K562 (cell line): Measurements from ENCODE around the gene RNFT2. TPM values are rescaled to one million over a fixed set of nuclear protein-coding genes. Genes with fewer than 3 reads are reported as not detected.

Experiments
- ATAC-seq: fragments of 200-7000 bp; cut with Tn5 transposase; 3 replicates; pipeline ENCODE4 v1.9.1; 2020; ENCODE audit warnings: moderate library complexity
- BruUV-seq: library from RNA; stranded (reverse); fragments of 400-500 nt; replicated peaks from 2 replicates; lab custom pipeline; 2021; lab: Mats Ljungman, UMichigan
- CTCF ChIA-PET: fragments of 300-600 bp; formaldehyde crosslinking; extraction: SDS; loops from one replicate; lab custom pipeline; 2021; ENCODE audit warnings: low intra/inter-chr PET ratio; lab: Yijun Ruan, JAX
- POLR2A ChIA-PET: fragments of 300-600, 350-650 bp; sonication (Branson Sonifier 250); formaldehyde crosslinking; extraction: SDS; loops from one replicate; lab custom pipeline; 2021; ENCODE audit warnings: antibody characterized with exemption, inconsistent platforms; lab: Yijun Ruan, JAX
- DNase-seq, 4 experiments: peaks; one replicate each; pipeline versions ENCODE4 v3.0.0 to v3.0.0-alpha.2; 2011 to 2018; ENCODE audit warnings: low spot score in 3 of 4, mixed read lengths in 3 of 4; ENCODE audit errors: extremely low read depth in 1 of 4
- FAIRE-seq: peaks from 2 replicates; lab custom pipeline; 2011; peaks lifted over from hg19 to GRCh38; lab: Jason Lieb, UNC
- H2AFZ ChIP-seq: 2 replicates; pipeline ENCODE4 v1.6.0; 2011; ENCODE audit warnings: low read depth, low read length, control low read depth, inconsistent platforms
- H3K27ac ChIP-seq: fragments of 200-600 bp; 3 replicates; pipeline ENCODE4 v1.8.0; 2011; ENCODE audit warnings: low read depth, mild to moderate bottlenecking, control low read depth, inconsistent platforms, low read length, moderate library complexity, mixed read lengths; ENCODE audit errors: extremely low read depth
- H3K27me3 ChIP-seq, 2 experiments: fragments of 300-600 bp in 1 of 2; 2 replicates in 1 of 2; 3 replicates in 1 of 2; pipeline versions ENCODE4 v1.6.0 to v1.8.0; 2011; ENCODE audit warnings: inconsistent platforms in 2 of 2, low read length in 2 of 2, mild to moderate bottlenecking in 1 of 2, mixed read lengths in 1 of 2, moderate library complexity in 1 of 2; ENCODE audit not compliant: control insufficient read depth in 2 of 2, insufficient read depth in 2 of 2
- H3K36me3 ChIP-seq: fragments of 300-600 bp; 3 replicates; pipeline ENCODE4 v1.8.0; 2011; ENCODE audit warnings: mild to moderate bottlenecking, low read length, inconsistent platforms; ENCODE audit not compliant: control insufficient read depth, insufficient read depth
- H3K4me1 ChIP-seq, 2 experiments: fragments of 200-600 bp in 1 of 2; replicated peaks in 1 of 2; 2 replicates in 1 of 2; 3 replicates in 1 of 2; pipeline versions ENCODE4 v1.5.1 to v1.8.0; 2011; ENCODE audit warnings: inconsistent platforms in 2 of 2, low read length in 2 of 2, mild to moderate bottlenecking in 1 of 2, mixed read lengths in 1 of 2, moderate library complexity in 1 of 2; ENCODE audit not compliant: control insufficient read depth in 2 of 2, insufficient read depth in 2 of 2
- H3K4me2 ChIP-seq: 2 replicates; pipeline ENCODE4 v1.6.1; 2011; ENCODE audit warnings: low read length, control low read depth, inconsistent platforms, mixed read lengths; ENCODE audit not compliant: insufficient read depth
- H3K4me3 ChIP-seq: fragments of 200-600 bp; sonication (generic), shearing (Covaris generic); 2 replicates; pipeline ENCODE4 v1.5.1; 2016; ENCODE audit warnings: control low read depth, inconsistent platforms
- H3K79me2 ChIP-seq: fragments of 200-600 bp; 3 replicates; pipeline ENCODE4 v1.8.0; 2011; ENCODE audit warnings: low read length, inconsistent platforms; ENCODE audit not compliant: control insufficient read depth, insufficient read depth
- H3K9ac ChIP-seq, 2 experiments: 2 replicates each; pipeline versions ENCODE4 v1.6.0 to v1.6.1; 2011; ENCODE audit warnings: low read depth in 2 of 2, low read length in 2 of 2, control low read depth in 1 of 2, inconsistent platforms in 1 of 2, mild to moderate bottlenecking in 1 of 2, mixed read lengths in 1 of 2; ENCODE audit not compliant: insufficient read depth in 1 of 2
- H3K9me1 ChIP-seq: one replicate; pipeline ENCODE4 v1.6.0; 2011; ENCODE audit warnings: inconsistent platforms, mild to moderate bottlenecking, low read length, moderate library complexity; ENCODE audit not compliant: control insufficient read depth, insufficient read depth
- H3K9me3 ChIP-seq: replicated peaks from 2 replicates; pipeline ENCODE4 v1.5.1; 2011; ENCODE audit warnings: low read depth, low read length, inconsistent platforms; ENCODE audit not compliant: control insufficient read depth, insufficient read depth
- H4K20me1 ChIP-seq: replicated peaks from 2 replicates; pipeline ENCODE4 v1.6.1; 2011; ENCODE audit warnings: low read length, inconsistent platforms, mixed read lengths; ENCODE audit not compliant: control insufficient read depth, insufficient read depth
- ARHGAP35 ChIP-seq: fragments of 450-650 bp; IDR thresholded peaks from 2 replicates; pipeline ENCODE4 v1.6.1; 2018; ENCODE audit not compliant: partially characterized antibody
- ARID1B ChIP-seq: fragments of 450-650 bp; IDR thresholded peaks from 2 replicates; pipeline ENCODE4 v1.6.1; 2016; ENCODE audit warnings: antibody characterized with exemption, mild to moderate bottlenecking, inconsistent platforms
- BCL6 ChIP-seq: fragments of 250-450 bp; sonication (Bioruptor Pico); IDR thresholded peaks from 2 replicates; pipeline ENCODE4 v1.4.0; 2020
- BCOR ChIP-seq: fragments of 450-650 bp; IDR thresholded peaks from 2 replicates; pipeline ENCODE4 v1.6.1; 2016
- CSDE1 ChIP-seq, 2 experiments: fragments of 450-650 bp; IDR thresholded peaks; 2 replicates each; pipeline ENCODE4 v1.6.1; 2016; ENCODE audit warnings: mild to moderate bottlenecking in 1 of 2
- GTF2A2 ChIP-seq: IDR thresholded peaks from 2 replicates; pipeline ENCODE4 v1.6.1; 2016; ENCODE audit warnings: mild to moderate bottlenecking, missing genetic modification characterization, missing compliant biosample characterization
- NONO ChIP-seq, 2 experiments: fragments of 200-400 bp in 1 of 2; fragments of 450-650 bp in 1 of 2; formaldehyde crosslinking in 1 of 2; IDR thresholded peaks; 2 replicates each; pipeline ENCODE4 v1.6.1; 2017; ENCODE audit warnings: low read depth in 2 of 2, mild to moderate bottlenecking in 2 of 2, moderate library complexity in 2 of 2, low read length in 1 of 2
- POLR2A ChIP-seq: fragments of 450-650 bp; conservative IDR thresholded peaks from 2 replicates; pipeline ENCODE4 v1.6.1; 2016
- POLR2B ChIP-seq: fragments of 450-650 bp; IDR thresholded peaks from 2 replicates; pipeline ENCODE4 v1.6.1; 2018; ENCODE audit warnings: low read depth; ENCODE audit not compliant: partially characterized antibody
- RNF2 ChIP-seq: sonication (generic); IDR thresholded peaks from 2 replicates; pipeline ENCODE4 v1.6.1; 2016
- SMAD3 ChIP-seq: fragments of 450-650 bp; formaldehyde crosslinking; conservative IDR thresholded peaks from 2 replicates; pipeline ENCODE4 v1.4.0; 2020; ENCODE audit warnings: mild to moderate bottlenecking
- SREBF1 ChIP-seq: fragments of 150-350 bp; IDR thresholded peaks from 2 replicates; pipeline ENCODE4 v1.6.1; 2014; ENCODE audit warnings: antibody characterized with exemption, low read depth, low read length, borderline replicate concordance
- TEAD4 ChIP-seq, 2 experiments: sonication (generic) in 1 of 2; formaldehyde crosslinking in 1 of 2; IDR thresholded peaks; 2 replicates each; pipeline versions ENCODE4 v1.6.1 to v1.8.0; 2012 to 2022; ENCODE audit warnings: borderline replicate concordance in 1 of 2, inconsistent platforms in 1 of 2, low read length in 1 of 2, mild to moderate bottlenecking in 1 of 2, missing genetic modification reagents in 1 of 2
- ZKSCAN1 ChIP-seq: fragments of 150-350 bp; IDR thresholded peaks from 2 replicates; pipeline ENCODE4 v1.6.1; 2016; ENCODE audit warnings: low read depth, low read length
- ZNF146 ChIP-seq: IDR thresholded peaks from one replicate; pipeline ENCODE4 v1.6.1; 2018; ENCODE audit warnings: missing compliant biosample characterization; ENCODE audit not compliant: unreplicated experiment
- ZNF644 ChIP-seq: fragments of 200-800 bp; sonication (Bioruptor generic); IDR thresholded peaks from 2 replicates; pipeline ENCODE4 v1.6.1; 2016; ENCODE audit warnings: low read depth, missing genetic modification characterization, missing compliant biosample characterization
- ZNF766 ChIP-seq: fragments of 200-800 bp; sonication (Bioruptor generic); conservative IDR thresholded peaks from 2 replicates; pipeline ENCODE4 v1.6.1; 2016; ENCODE audit warnings: missing genetic modification characterization, missing compliant biosample characterization
- ZNF77 ChIP-seq: fragments of 250-450 bp; sonication (Bioruptor Pico); IDR thresholded peaks from 2 replicates; pipeline ENCODE4 v1.5.0; 2020
- WGBS: fragments of 100-300 bp; shearing (Covaris generic); methylation state at CpG from one replicate; pipeline ENCODE4 v1.1.6; 2016; ENCODE audit warnings: low coverage, mixed read lengths; ENCODE audit not compliant: insufficient coverage; ENCODE audit errors: missing lambda C conversion rate; 5-methylcytosine and 5-hydroxymethylcytosine counted together
- in situ Hi-C: fragments of 300-500 bp; cut with MboI; formaldehyde crosslinking; loops from 4 replicates; pipeline ENCODE4 v1.15.0; 2018; ENCODE audit warnings: inconsistent platforms, mixed read lengths
- intact Hi-C: fragments of 100-400 bp; cut with micrococcal nuclease; formaldehyde crosslinking; loops from 2 replicates; pipeline ENCODE4 v1.14.2; 2022
- polyA plus RNA-seq, 8 experiments: library from polyadenylated mRNA; depleted of rRNA in 4 of 8; stranded (reverse) in 5 of 8; unstranded in 3 of 8; fragments of >200 nt; fragmentation: Nextera tagmentation in 2 of 8; fragmentation: Illumina TruSeq in 1 of 8; extraction: Ambion mirVana in 2 of 8; extraction: Trizol in 1 of 8; gene quantifications; 2 replicates each; pipeline versions ENCODE4 v1.2.1 to v1.2.3, GENCODE V29; 2011 to 2014; ENCODE audit warnings: inconsistent platforms in 1 of 8, missing spikeins in 1 of 8
- total RNA-seq, 7 experiments: library from RNA; depleted of rRNA in 6 of 7; stranded (reverse); fragments of >200 nt in 6 of 7; fragmentation: Illumina TruSeq in 2 of 7; extraction: Trizol in 2 of 7; gene quantifications; 2 replicates each; pipeline versions ENCODE4 v1.2.1 to v1.2.3, GENCODE V29; 2011 to 2021; ENCODE audit warnings: low replicate concordance in 1 of 7
- TF ChIP-seq, protein P1 (sequence below), 2 experiments: fragments of 150-350 bp in 1 of 2; IDR thresholded peaks; 2 replicates each; pipeline ENCODE4 v1.6.1; 2012 to 2016; ENCODE audit warnings: low read depth in 2 of 2, low read length in 2 of 2, mild to moderate bottlenecking in 1 of 2, moderate library complexity in 1 of 2
- TF ChIP-seq, protein P2 (sequence below): sonication (generic); formaldehyde crosslinking; IDR thresholded peaks from 2 replicates; pipeline ENCODE4 v1.8.0; 2022; ENCODE audit warnings: mild to moderate bottlenecking, missing genetic modification reagents

Gene RNFT2
- total and polyA plus RNA-seq, 9 of the 15 experiments (the other 6 are each of a cell fraction or from before 2014, with no cell fraction given): 3.6 to 26.3 (median 9.5) TPM

DNA sequence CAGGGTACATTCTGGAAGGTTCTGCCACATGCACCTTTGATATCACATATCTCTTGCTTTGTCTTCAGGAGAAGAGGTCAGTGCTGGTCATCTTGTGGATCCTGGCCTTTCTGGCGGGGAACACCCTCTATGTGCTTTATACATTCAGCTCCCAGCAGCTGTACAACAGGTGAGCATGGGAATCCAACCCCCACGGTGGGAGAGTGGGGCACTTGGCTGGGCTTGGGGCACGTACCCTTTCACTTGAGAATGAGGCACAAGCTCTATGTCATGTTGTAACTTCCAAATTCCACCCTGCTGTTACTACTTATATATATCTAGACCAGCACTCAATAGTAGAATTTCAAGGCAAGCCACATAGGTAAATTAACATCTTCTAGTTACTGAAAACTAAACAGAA is 28.6 kb downstream of the RNFT2 start:
- CTCF ChIA-PET: no interaction called here
- Histone ChIP-seq H2AFZ (no peak overlapping the region), H3K79me2 (peaks cover 2% of the 10 kb centered on the region; the same call in 2 of the 3 replicates), H3K4me1 (no peaks in the 10 kb centered on the region), H3K27me3 (no peaks in the 10 kb centered on the region), H3K27ac (no peak overlapping the region), H3K36me3 (peaks cover 9% of the 10 kb centered on the region; the same call in 2 of the 3 replicates), H3K4me3 (no peak overlapping the region), H3K9ac (no peak overlapping the region), H3K9me3 (no peaks in the 10 kb centered on the region), H4K20me1 (no peaks in the 10 kb centered on the region; the same call in 1 of the 2 replicates), H3K9me1 (peaks cover 4% of the 10 kb centered on the region), H3K4me2 (no peak overlapping the region)
- intact Hi-C loops (no loop called here), in situ Hi-C loops (no loop called here)
- TF ChIP-seq SMAD3 (CRISPR knock-in tag): no peak
- TF ChIP-seq BCOR: no peak
- TF ChIP-seq ZNF146 (CRISPR knock-in tag): no peak
- TF ChIP-seq ZNF644: no peak
- TF ChIP-seq POLR2B: no peak
- no peak for TF ChIP-seq ZKSCAN1
- no peak for TF ChIP-seq BCL6
- no peak for TF ChIP-seq TEAD4 (IDR thresholded peaks at IDR 0.05; ENCODE audit: low read length)
- no peak for TF ChIP-seq TEAD4 (CRISPR knock-in tag; IDR thresholded peaks at IDR 0.05; ENCODE audit: borderline replicate concordance)
- TF ChIP-seq RNF2: no peak
- no peak for TF ChIP-seq ZNF766 (CRISPR knock-in tag)
- no peak for TF ChIP-seq NONO (IDR thresholded peaks at IDR 0.05; ENCODE audit: low read depth in 2 of 2, low read length in 1 of 2)
- no peak for TF ChIP-seq CSDE1 (IDR thresholded peaks at IDR 0.05)
- TF ChIP-seq GTF2A2 (tag): no peak
- TF ChIP-seq ZNF77: no peak
- TF ChIP-seq, protein P1, sequence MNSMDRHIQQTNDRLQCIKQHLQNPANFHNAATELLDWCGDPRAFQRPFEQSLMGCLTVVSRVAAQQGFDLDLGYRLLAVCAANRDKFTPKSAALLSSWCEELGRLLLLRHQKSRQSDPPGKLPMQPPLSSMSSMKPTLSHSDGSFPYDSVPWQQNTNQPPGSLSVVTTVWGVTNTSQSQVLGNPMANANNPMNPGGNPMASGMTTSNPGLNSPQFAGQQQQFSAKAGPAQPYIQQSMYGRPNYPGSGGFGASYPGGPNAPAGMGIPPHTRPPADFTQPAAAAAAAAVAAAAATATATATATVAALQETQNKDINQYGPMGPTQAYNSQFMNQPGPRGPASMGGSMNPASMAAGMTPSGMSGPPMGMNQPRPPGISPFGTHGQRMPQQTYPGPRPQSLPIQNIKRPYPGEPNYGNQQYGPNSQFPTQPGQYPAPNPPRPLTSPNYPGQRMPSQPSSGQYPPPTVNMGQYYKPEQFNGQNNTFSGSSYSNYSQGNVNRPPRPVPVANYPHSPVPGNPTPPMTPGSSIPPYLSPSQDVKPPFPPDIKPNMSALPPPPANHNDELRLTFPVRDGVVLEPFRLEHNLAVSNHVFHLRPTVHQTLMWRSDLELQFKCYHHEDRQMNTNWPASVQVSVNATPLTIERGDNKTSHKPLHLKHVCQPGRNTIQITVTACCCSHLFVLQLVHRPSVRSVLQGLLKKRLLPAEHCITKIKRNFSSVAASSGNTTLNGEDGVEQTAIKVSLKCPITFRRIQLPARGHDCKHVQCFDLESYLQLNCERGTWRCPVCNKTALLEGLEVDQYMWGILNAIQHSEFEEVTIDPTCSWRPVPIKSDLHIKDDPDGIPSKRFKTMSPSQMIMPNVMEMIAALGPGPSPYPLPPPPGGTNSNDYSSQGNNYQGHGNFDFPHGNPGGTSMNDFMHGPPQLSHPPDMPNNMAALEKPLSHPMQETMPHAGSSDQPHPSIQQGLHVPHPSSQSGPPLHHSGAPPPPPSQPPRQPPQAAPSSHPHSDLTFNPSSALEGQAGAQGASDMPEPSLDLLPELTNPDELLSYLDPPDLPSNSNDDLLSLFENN (IDR thresholded peaks at IDR 0.05; ENCODE audit: low read depth in 2 of 2, low read length in 2 of 2): no peak
- TF ChIP-seq POLR2A: no peak
- TF ChIP-seq SREBF1: no peak
- TF ChIP-seq ARHGAP35: no peak
- TF ChIP-seq, protein P2, sequence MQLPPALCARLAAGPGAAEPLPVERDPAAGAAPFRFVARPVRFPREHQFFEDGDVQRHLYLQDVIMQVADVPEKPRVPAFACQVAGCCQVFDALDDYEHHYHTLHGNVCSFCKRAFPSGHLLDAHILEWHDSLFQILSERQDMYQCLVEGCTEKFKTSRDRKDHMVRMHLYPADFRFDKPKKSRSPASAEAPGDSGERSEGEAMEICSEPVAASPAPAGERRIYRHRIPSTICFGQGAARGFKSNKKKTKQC (CRISPR knock-in tag): no peak
- TF ChIP-seq ARID1B: no peak
- ATAC-seq (no peak), FAIRE-seq (no peak), DNase-seq (no peak)
- WGBS: 44% methylated on average over 3 of the region's 3 CpGs
- POLR2A ChIA-PET: interaction anchor here (0.6 to 0.7 kb wide), 2 partner anchors 10 to 30 kb away, joined by 4 read pairs; no protein-coding TSS in a partner anchor
- no TSS peak for BruUV-seq
